Lower leg skin (tissue), 3 donors: ENCODE data around the gene PMVK.

ENCODE experiments used
- POLR2A ChIP-seq, 2 donors: fragments of 450-650 bp; IDR thresholded peaks; one replicate each; pipeline ENCODE4 v1.6.1; 2016 to 2017; ENCODE audit warnings: antibody characterized with exemption in 2 of 2, mild to moderate bottlenecking in 1 of 2, moderate library complexity in 1 of 2
- TF ChIP-seq, protein P1 (sequence below), 3 donors: fragments of 450-650 bp; IDR thresholded peaks; one replicate each; pipeline ENCODE4 v1.5.1; 2016; ENCODE audit warnings: antibody characterized with exemption in 3 of 3, mild to moderate bottlenecking in 3 of 3, moderate library complexity in 2 of 3

DNA sequence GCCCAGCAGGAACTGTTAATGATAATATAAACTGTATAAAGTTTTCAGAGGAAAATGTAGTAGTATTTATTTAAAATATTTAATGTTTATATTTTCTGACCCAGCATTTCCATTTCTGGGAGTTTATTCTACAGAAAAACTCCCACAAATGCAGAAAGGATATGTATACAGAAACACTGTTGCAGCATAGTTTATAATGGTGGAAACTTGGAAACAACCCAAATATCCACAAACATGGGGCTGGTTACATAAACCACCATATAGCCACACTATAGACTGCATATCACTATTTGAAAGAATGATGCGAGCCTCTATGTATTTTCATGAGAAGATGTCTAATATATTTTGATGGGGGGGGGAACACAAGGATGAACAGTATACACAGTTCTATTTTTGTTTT is 34.9 kb downstream of the PMVK start:
- TF ChIP-seq, protein P1, sequence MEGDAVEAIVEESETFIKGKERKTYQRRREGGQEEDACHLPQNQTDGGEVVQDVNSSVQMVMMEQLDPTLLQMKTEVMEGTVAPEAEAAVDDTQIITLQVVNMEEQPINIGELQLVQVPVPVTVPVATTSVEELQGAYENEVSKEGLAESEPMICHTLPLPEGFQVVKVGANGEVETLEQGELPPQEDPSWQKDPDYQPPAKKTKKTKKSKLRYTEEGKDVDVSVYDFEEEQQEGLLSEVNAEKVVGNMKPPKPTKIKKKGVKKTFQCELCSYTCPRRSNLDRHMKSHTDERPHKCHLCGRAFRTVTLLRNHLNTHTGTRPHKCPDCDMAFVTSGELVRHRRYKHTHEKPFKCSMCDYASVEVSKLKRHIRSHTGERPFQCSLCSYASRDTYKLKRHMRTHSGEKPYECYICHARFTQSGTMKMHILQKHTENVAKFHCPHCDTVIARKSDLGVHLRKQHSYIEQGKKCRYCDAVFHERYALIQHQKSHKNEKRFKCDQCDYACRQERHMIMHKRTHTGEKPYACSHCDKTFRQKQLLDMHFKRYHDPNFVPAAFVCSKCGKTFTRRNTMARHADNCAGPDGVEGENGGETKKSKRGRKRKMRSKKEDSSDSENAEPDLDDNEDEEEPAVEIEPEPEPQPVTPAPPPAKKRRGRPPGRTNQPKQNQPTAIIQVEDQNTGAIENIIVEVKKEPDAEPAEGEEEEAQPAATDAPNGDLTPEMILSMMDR (IDR thresholded peaks at IDR 0.05): no peak
- TF ChIP-seq POLR2A (IDR thresholded peaks at IDR 0.05): no peak
